Neural cell (in vitro differentiated cells): ENCODE data around the gene HDAC9. TPM values are rescaled to one million over a fixed set of nuclear protein-coding genes. Genes with fewer than 3 reads are reported as not detected.

Source experiments
- H2AFZ ChIP-seq: fragments of 200-600, 300-800 bp; sonication (generic), shearing (Covaris generic); 2 replicates; pipeline ENCODE4 v1.6.0; 2014; ENCODE audit warnings: low read depth, mild to moderate bottlenecking, antibody characterized with exemption, low read length, moderate library complexity
- H3F3A ChIP-seq: fragments of 200-600 bp; shearing (Covaris generic); 2 replicates; pipeline ENCODE4 v1.6.1; 2016; ENCODE audit warnings: mild to moderate bottlenecking, moderate library complexity, mixed read lengths, antibody characterized with exemption, low read length; ENCODE audit not compliant: insufficient read depth, poor library complexity, severe bottlenecking
- H3K27ac ChIP-seq: fragments of 200-600, 300-800 bp; sonication (generic), shearing (Covaris generic); 2 replicates; pipeline ENCODE4 v1.5.1; 2014; ENCODE audit warnings: mild to moderate bottlenecking, low read length, moderate library complexity
- H3K27me3 ChIP-seq: fragments of 300-800, 200-600 bp; sonication (generic), shearing (Covaris generic); 2 replicates; pipeline ENCODE4 v1.6.0; 2014; ENCODE audit warnings: mild to moderate bottlenecking, low read depth, low read length, moderate library complexity; ENCODE audit not compliant: insufficient read depth
- H3K36me3 ChIP-seq: fragments of 300-800, 200-600 bp; sonication (generic), shearing (Covaris generic); 2 replicates; pipeline ENCODE4 v1.5.1; 2014; ENCODE audit warnings: mild to moderate bottlenecking, antibody characterized with exemption, low read length, moderate library complexity; ENCODE audit not compliant: insufficient read depth
- H3K4me2 ChIP-seq: fragments of 300-800, 200-600 bp; sonication (generic), shearing (Covaris generic); 2 replicates; pipeline ENCODE4 v1.6.0; 2014; ENCODE audit warnings: mild to moderate bottlenecking, low read length
- H3K4me3 ChIP-seq: fragments of 300-800, 200-600 bp; sonication (generic), shearing (Covaris generic); 2 replicates; pipeline ENCODE4 v1.5.1; 2014; ENCODE audit warnings: mild to moderate bottlenecking, low read length, moderate library complexity
- H3K79me2 ChIP-seq: fragments of 200-600 bp; shearing (Covaris generic); replicated peaks from 2 replicates; pipeline ENCODE4 v1.6.0; 2014; ENCODE audit warnings: mild to moderate bottlenecking, low read length, moderate library complexity; ENCODE audit not compliant: insufficient read depth
- H3K9ac ChIP-seq: fragments of 300-800, 200-600 bp; sonication (generic), shearing (Covaris generic); 2 replicates; pipeline ENCODE4 v1.6.1; 2016; ENCODE audit warnings: mild to moderate bottlenecking, low read length, mixed read lengths
- H3K9me2 ChIP-seq: fragments of 200-600 bp; shearing (Covaris generic); 2 replicates; pipeline ENCODE4 v1.6.1; 2016; ENCODE audit warnings: mild to moderate bottlenecking, low read length, mixed read lengths; ENCODE audit not compliant: insufficient read depth
- H3K9me3 ChIP-seq: fragments of 200-600, 300-800 bp; sonication (generic), shearing (Covaris generic); 2 replicates; pipeline ENCODE4 v1.6.1; 2016; ENCODE audit warnings: mild to moderate bottlenecking, mixed run types, low read length, moderate library complexity, mixed read lengths
- H4K20me1 ChIP-seq: fragments of 200-600 bp; shearing (Covaris generic); 2 replicates; pipeline ENCODE4 v1.6.1; 2016; ENCODE audit warnings: mild to moderate bottlenecking, mixed run types; ENCODE audit not compliant: insufficient read depth
- CTCF ChIP-seq: fragments of 450-650 bp; IDR thresholded peaks from 2 replicates; pipeline ENCODE4 v1.5.1; 2014; ENCODE audit warnings: antibody characterized with exemption, mild to moderate bottlenecking, moderate library complexity; ENCODE audit not compliant: poor library complexity, severe bottlenecking
- EP300 ChIP-seq: fragments of 450-650 bp; conservative IDR thresholded peaks from 2 replicates; pipeline ENCODE4 v1.6.1; 2014; ENCODE audit warnings: antibody characterized with exemption, mild to moderate bottlenecking, moderate library complexity; ENCODE audit not compliant: poor library complexity, severe bottlenecking
- EZH2 ChIP-seq: fragments of 200-600, 300-800 bp; shearing (Covaris generic), sonication (generic); IDR thresholded peaks from 2 replicates; pipeline ENCODE4 v1.6.1; 2014; ENCODE audit warnings: antibody characterized with exemption, low read length, borderline replicate concordance, mild to moderate bottlenecking; ENCODE audit not compliant: insufficient read depth, poor library complexity, severe bottlenecking
- MXI1 ChIP-seq: fragments of 450-650 bp; conservative IDR thresholded peaks from 2 replicates; pipeline ENCODE4 v1.6.1; 2014; ENCODE audit warnings: antibody characterized with exemption, mild to moderate bottlenecking; ENCODE audit not compliant: poor library complexity, severe bottlenecking
- POLR2AphosphoS5 ChIP-seq: IDR thresholded peaks from 2 replicates; pipeline ENCODE4 v1.6.1; 2012
- RAD21 ChIP-seq: fragments of 450-650 bp; conservative IDR thresholded peaks from 2 replicates; pipeline ENCODE4 v1.6.1; 2014; ENCODE audit warnings: antibody characterized with exemption, mild to moderate bottlenecking, moderate library complexity
- REST ChIP-seq: IDR thresholded peaks from 2 replicates; pipeline ENCODE4 v1.6.1; 2012; ENCODE audit warnings: borderline replicate concordance
- SMC3 ChIP-seq: fragments of 450-650 bp; conservative IDR thresholded peaks from 2 replicates; pipeline ENCODE4 v1.6.1; 2014; ENCODE audit warnings: antibody characterized with exemption, mild to moderate bottlenecking, moderate library complexity; ENCODE audit not compliant: poor library complexity
- TAF1 ChIP-seq: IDR thresholded peaks from 2 replicates; pipeline ENCODE4 v1.6.1; 2012; ENCODE audit warnings: low read depth
- polyA plus RNA-seq: library from polyadenylated mRNA; depleted of rRNA; stranded (reverse); fragments of >200 nt; gene quantifications from 2 replicates; pipeline ENCODE4 v1.2.3, GENCODE V29; 2014

HDAC9 gene
- polyA plus RNA-seq, 1 donor from 2014 or later, result 15.9 TPM

- Histone ChIP-seq H3F3A (no peaks in the 10 kb centered on the region), H3K4me2 (no peak overlapping the region), H3K9me2 (no peaks in the 10 kb centered on the region)
These were observed 404.7 kb downstream of the HDAC9 start for GRCh38 chr7:18900236-18900635.

GRCh38 chr7:18900803-18901202 is 405.3 kb downstream of the HDAC9 start:
- Histone ChIP-seq H3K4me3 (no peak overlapping the region), H3K27ac (no peak overlapping the region), H3K9me2 (no peaks in the 10 kb centered on the region), H3K4me2 (no peak overlapping the region), H4K20me1 (no peaks in the 10 kb centered on the region), H3K79me2 (no peaks in the 10 kb centered on the region), H3K27me3 (no peaks in the 10 kb centered on the region), H3F3A (no peaks in the 10 kb centered on the region), H2AFZ (no peak overlapping the region), H3K9ac (no peak overlapping the region), H3K36me3 (no peaks in the 10 kb centered on the region), H3K9me3 (no peaks in the 10 kb centered on the region)
- TF ChIP-seq SMC3 (no peak), CTCF (no peak), POLR2AphosphoS5 (no peak), TAF1 (no peak), REST (no peak), MXI1 (no peak), EZH2 (no peak)

More at GRCh38 chr7:18900236-18900635, 404.7 kb downstream of the HDAC9 start:
- no peaks in the 10 kb centered on the region for H3K36me3 ChIP-seq
- no peaks in the 10 kb centered on the region for H3K27me3 ChIP-seq
- no peak for TF ChIP-seq MXI1
- no peak for TF ChIP-seq CTCF
- TF ChIP-seq RAD21, result no peak
- no peak for TF ChIP-seq TAF1
- no peak for TF ChIP-seq EZH2
- TF ChIP-seq EP300, result no peak
- no peak for TF ChIP-seq SMC3
- no peak for TF ChIP-seq REST
- no peak for TF ChIP-seq POLR2AphosphoS5
- H4K20me1 ChIP-seq, result no peaks in the 10 kb centered on the region
- H3K9me3 ChIP-seq, result no peaks in the 10 kb centered on the region
- no peak overlapping the region for H3K9ac ChIP-seq
- H3K27ac ChIP-seq, result no peak overlapping the region
- no peak overlapping the region for H2AFZ ChIP-seq
- H3K4me3 ChIP-seq, result no peak overlapping the region
- no peaks in the 10 kb centered on the region for H3K79me2 ChIP-seq
